Left lobe of liver (tissue), 2 donors: Measurements from ENCODE around the gene RPL3. TPM values are rescaled to one million over a fixed set of nuclear protein-coding genes. Genes with fewer than 3 reads are reported as not detected.
A peak's percentile ranks its signal among the peaks of the same experiment; 100 is the strongest.

Experiments used
- ATAC-seq: fragments of 200-7000 bp; cut with Tn5 transposase; one replicate; pipeline ENCODE4 v1.9.1; 2020; ENCODE audit warnings: mild to moderate bottlenecking, moderate library complexity
- DNase-seq: peaks from one replicate; pipeline ENCODE4 v3.0.0-alpha.2; 2020; ENCODE audit warnings: low spot score
- total RNA-seq: library from RNA; stranded (reverse); gene quantifications from one replicate; pipeline ENCODE4 v1.2.1, GENCODE V29; 2021
- donor health status: DM: no; HTN: no; CAD: no; lungs with moderate emphysema.
- donor health status: DM: no; HTN: yes; CAD: no.

Gene RPL3
- total RNA-seq, 1 donor from 2014 or later, result 862 TPM

DNA sequence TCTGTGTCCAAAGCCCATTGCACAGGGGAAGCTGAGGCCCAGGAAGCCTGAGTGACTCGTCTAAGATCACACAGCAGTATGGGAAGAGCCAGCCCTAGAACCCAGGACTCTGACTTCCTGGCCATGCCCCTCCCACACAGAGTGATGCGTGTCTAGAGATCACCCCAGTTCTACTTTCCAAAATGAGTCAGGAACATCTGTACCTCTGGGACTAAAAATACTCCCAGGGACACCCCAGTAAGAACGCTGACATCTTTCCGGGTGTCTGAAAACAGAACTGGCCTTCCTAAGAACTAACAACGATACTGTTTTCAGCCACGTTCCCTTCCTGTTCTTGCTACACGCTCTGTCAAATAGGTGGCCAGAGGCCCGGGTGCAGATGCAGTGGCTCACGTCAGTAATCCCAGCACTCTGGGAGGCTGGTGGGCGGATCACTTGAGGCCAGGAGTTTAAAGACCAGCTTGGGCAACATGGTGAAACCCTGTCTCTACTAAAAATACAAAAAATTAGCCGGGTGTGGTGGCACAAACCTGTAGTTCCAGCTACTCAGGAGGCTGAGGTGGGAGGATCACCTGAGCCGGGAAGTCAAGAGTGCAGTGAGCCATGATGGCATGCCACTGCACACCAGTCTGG, 52.9 kb downstream of the RPL3 start:
- ATAC-seq (peak; percentile 35), DNase-seq (no peak)

DNA sequence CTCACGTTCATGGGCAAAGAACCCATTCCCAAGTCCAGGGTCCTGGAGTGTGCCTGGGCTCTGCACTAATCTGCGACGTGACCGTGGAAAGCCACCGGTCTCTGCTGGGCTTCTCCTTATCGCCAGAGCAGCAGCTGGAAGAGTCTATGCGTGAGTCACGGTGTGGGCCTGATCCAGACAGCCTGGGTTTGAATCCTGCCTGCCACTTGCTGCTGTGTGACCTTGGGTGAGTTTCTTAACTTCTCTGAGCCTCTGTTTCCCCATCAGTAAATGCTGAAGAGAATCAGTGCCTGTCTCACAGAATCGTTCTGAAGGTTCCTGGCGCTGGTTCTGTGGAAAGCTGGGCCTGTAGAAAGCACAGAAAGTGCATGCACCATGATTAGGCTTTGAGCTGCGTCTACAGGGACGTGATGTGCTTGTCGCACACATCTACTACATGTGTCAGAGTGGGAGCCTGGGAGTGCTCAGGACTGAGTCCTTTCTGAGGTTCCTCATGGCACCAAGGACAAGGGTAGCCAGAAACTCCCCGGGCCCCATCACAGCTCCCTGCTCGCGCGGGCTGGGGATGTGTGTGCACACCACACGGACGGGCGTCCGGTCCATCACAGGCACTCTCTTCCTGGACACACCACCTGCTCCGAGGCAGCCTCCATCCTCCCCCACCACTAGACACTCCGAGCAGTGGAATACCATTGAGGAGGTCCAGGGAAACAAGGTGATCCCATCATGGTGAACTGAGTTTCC, 54.1 kb downstream of the RPL3 start:
- no peak for ATAC-seq

DNA sequence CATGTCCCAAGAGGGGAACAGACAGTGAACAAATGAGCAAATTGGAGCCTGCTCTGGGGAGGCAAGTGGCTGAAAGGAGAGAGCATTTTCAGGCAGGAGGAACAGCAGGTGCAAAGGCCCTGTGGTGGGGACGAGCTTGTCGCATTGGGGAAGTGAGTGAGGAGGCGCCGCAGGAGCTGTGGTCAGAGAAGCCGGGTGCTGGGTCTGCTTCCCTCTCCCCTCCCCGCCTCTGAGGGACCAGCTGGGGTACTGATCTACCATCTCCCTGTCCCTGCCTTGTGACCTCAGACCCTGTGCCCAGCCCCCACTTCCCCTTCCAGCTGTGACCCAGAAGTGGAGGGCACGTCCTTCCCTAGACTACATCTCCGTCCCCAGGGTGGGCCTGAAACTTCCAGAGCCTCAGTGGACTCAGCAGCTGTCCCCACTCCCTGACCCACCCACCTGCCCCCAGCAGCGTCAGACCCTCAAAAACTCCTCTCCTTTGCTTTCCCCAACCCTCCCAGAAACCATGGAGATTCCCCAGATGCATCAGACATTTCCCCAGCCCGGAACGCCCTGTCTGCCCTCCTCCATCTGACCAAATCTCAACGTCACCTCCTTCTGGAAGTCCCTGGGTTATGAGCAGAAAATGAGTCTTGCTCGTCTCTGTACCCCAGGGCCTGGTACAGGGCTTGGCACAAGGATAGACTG, 54.9 kb downstream of the RPL3 start:
- DNase-seq (no peak), ATAC-seq (peak; percentile 45)

More for the DNA sequence above, 54.1 kb downstream of the RPL3 start:
- DNase-seq, result no peak

DNA sequence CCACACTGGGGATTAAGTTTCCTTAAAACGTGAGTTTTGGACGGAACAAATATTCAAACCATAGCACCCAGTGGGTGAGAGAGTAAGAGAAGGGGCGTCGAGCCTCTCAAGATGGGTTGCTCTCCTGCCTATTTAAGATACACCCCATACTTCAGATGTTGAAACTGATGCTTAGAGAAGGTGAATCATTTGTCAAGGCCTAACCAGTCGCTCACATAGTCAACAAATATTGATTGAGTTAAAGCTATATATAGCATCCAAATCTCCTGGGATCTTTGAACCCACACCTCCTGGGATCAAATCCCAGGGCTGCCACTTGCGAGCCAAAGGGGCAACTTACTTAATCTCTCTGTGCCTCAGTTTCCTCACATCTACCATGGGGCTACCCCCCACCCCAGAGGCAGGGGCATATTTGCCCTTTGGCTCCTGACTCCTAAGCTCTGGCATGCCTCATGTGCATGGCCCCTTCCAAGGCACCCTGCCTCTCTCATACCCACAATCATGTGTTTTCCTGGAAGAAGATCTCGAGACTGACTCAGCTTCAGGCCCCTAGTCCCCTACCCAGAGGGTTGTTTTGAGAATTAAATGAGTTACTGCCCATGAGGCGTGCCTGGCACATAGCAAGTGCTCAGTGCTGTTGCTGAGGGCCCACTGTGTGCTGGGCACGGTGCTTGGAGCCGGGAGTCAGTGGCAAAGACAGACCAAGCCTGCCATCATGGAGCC, 55.6 kb downstream of the RPL3 start:
- ATAC-seq, result no peak
- DNase-seq, result no peak

Other genes starting within 250 kb of the RPL3 start
- 1.3 TPM for gene APOBEC3G, start 242.3 kb downstream of the RPL3 start, total RNA-seq
- gene APOBEC3H, start 222.4 kb downstream of the RPL3 start, total RNA-seq, result not detected
- 15.7 TPM for gene CBX7, start 166.9 kb downstream of the RPL3 start, total RNA-seq
- gene PDGFB, start 74.6 kb downstream of the RPL3 start, total RNA-seq, result 0.43 TPM
- gene SYNGR1, start 30.4 kb upstream of the RPL3 start, total RNA-seq, result 2.9 TPM
- 14.8 TPM for gene TAB1, start 80.2 kb upstream of the RPL3 start, total RNA-seq
- gene MGAT3, start 137.4 kb upstream of the RPL3 start, total RNA-seq, result 0.13 TPM
- 26.1 TPM for gene MIEF1, start 182.7 kb upstream of the RPL3 start, total RNA-seq
- gene ATF4, start 200.9 kb upstream of the RPL3 start, total RNA-seq, result 134 TPM
- 50.1 TPM for gene RPS19BP1, start 213.1 kb upstream of the RPL3 start, total RNA-seq